Activated T-cell treated with anti-CD3 and anti-CD28 coated beads, Interleukin-2, amount 50 U/mL, for 24 hours (primary cell): ENCODE measurements around the gene USP35.

ENCODE experiments used
- DNase-seq: peaks from one replicate; pipeline ENCODE4 v3.0.0-alpha.2; 2020
- H3K27ac Mint-ChIP-seq: 2 replicates; pipeline ENCODE4 v1.8.0; 2020; ENCODE audit warnings: mild to moderate bottlenecking, mixed read lengths
- H3K27me3 Mint-ChIP-seq: 2 replicates; pipeline ENCODE4 v1.8.0; 2020; ENCODE audit warnings: mixed read lengths
- H3K36me3 Mint-ChIP-seq: 2 replicates; pipeline ENCODE4 v1.8.0; 2020; ENCODE audit warnings: low read depth, mixed read lengths
- H3K4me1 Mint-ChIP-seq: 2 replicates; pipeline ENCODE4 v1.8.0; 2020; ENCODE audit warnings: low read depth, mixed read lengths
- H3K4me3 Mint-ChIP-seq: 2 replicates; pipeline ENCODE4 v1.8.0; 2020; ENCODE audit warnings: mild to moderate bottlenecking, moderate library complexity, mixed read lengths
- H3K9me3 Mint-ChIP-seq: 2 replicates; pipeline ENCODE4 v1.8.0; 2020; ENCODE audit warnings: mixed read lengths

The USP35 gene

GRCh38 chr11:78244080-78244479, 55.4 kb downstream of the USP35 start:
- Mint-ChIP-seq H3K27ac (no peak overlapping the region), H3K4me1 (peaks cover 13% of the 10 kb centered on the region), H3K27me3 (no peaks in the 10 kb centered on the region), H3K9me3 (peaks cover 18% of the 10 kb centered on the region), H3K36me3 (peaks cover 12% of the 10 kb centered on the region), H3K4me3 (no peak overlapping the region)
- DNase-seq: no peak

DNA sequence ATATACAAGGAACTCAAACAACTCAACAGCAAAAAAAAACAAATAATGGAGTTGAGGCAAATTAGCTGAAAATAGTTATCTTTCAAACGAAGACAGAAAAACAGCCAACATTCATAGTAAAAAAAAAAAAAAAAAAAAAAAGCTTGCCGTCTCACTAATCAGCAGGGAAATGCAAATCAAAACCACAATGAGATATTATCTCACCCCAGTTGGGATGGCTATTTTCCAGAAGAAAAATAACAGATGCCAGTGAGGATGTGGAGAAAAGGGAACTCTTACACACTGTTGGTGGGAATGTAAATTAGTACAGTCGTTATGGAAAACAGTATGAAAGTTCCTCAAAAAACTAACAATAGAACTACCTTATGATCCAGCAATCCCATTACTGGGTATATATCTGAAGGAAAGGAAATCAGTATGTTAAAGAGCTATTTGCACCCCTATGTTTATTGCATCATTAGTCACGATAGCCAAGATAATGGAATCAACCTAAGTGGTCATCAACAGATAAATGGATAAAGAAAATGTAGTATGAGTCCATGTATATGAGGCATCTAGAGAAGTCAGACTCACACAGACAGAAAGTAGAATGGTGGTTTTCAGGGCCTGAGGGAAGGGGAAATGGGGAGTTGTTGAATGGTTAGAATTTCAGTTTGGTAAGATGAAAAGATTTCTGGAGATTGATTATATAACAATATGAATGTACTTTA, 56.0 kb downstream of the USP35 start:
- H3K4me3 Mint-ChIP-seq: no peak overlapping the region
- H3K27ac Mint-ChIP-seq: no peak overlapping the region
- no peaks in the 10 kb centered on the region for H3K27me3 Mint-ChIP-seq
- peaks cover 13% of the 10 kb centered on the region for H3K4me1 Mint-ChIP-seq
- DNase-seq: no peak
- H3K36me3 Mint-ChIP-seq: peaks cover 12% of the 10 kb centered on the region
- H3K9me3 Mint-ChIP-seq: peaks cover 18% of the 10 kb centered on the region

- H3K4me3 Mint-ChIP-seq: no peak overlapping the region
- DNase-seq: no peak
- peaks cover 4% of the 10 kb centered on the region for H3K9me3 Mint-ChIP-seq
- H3K4me1 Mint-ChIP-seq: peaks cover 13% of the 10 kb centered on the region
- no peaks in the 10 kb centered on the region for H3K27me3 Mint-ChIP-seq
- peaks cover 3% of the 10 kb centered on the region for H3K36me3 Mint-ChIP-seq
- H3K27ac Mint-ChIP-seq: no peak overlapping the region
Measured at GRCh38 chr11:78248191-78248590, 59.5 kb downstream of the USP35 start.

DNA sequence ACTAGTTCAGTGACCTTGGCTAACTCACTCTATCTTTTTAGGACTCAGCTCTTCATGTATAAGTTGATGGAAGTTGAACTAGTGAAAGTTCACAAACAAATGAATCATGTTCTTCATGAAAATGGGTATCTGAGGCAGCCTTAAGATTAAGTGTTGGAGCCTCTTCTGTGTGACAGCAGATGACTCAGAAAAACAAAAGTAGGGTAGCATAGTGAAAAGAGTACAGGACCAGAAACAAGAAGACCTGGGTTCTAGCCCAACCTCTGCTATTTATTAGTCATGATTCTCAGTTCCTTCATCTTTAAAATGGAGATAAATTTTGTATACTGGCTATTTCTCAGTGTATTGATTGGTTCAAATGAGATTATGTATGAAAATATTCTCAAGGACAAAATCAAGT, 60.2 kb downstream of the USP35 start:
- H3K27me3 Mint-ChIP-seq: no peaks in the 10 kb centered on the region

DNA sequence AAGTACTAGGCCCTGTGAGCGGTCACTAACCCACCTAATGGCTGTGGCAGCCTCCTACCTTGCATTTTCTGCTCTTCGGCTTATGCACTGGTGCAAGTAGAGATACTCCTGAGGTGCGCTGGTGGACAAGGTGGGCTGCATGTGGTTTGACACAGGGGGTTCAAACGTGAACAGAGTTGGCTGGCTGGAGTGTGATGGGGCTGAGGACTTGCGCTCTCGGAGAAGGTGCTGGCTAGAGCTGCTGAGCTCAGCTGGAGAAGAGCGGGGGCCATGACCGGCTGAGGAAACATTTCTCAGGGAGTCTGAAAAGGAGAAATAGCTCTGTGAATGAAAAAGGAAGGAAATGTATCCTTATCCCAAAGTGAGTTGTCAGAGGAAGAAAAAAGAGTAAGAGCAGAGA, 61.4 kb downstream of the USP35 start:
- H3K36me3 Mint-ChIP-seq: peaks cover 3% of the 10 kb centered on the region
- no peaks in the 10 kb centered on the region for H3K27me3 Mint-ChIP-seq
- H3K27ac Mint-ChIP-seq: no peak overlapping the region
- H3K4me3 Mint-ChIP-seq: no peak overlapping the region
- peaks cover 4% of the 10 kb centered on the region for H3K9me3 Mint-ChIP-seq
- peaks cover 4% of the 10 kb centered on the region for H3K4me1 Mint-ChIP-seq
- DNase-seq: no peak

More for the DNA sequence above, 60.2 kb downstream of the USP35 start:
- Mint-ChIP-seq H3K4me3 (no peak overlapping the region), H3K9me3 (peaks cover 4% of the 10 kb centered on the region), H3K27ac (peak overlapping the region; percentile 48), H3K36me3 (peaks cover 3% of the 10 kb centered on the region), H3K4me1 (peaks cover 13% of the 10 kb centered on the region)
- no peak for DNase-seq

DNA sequence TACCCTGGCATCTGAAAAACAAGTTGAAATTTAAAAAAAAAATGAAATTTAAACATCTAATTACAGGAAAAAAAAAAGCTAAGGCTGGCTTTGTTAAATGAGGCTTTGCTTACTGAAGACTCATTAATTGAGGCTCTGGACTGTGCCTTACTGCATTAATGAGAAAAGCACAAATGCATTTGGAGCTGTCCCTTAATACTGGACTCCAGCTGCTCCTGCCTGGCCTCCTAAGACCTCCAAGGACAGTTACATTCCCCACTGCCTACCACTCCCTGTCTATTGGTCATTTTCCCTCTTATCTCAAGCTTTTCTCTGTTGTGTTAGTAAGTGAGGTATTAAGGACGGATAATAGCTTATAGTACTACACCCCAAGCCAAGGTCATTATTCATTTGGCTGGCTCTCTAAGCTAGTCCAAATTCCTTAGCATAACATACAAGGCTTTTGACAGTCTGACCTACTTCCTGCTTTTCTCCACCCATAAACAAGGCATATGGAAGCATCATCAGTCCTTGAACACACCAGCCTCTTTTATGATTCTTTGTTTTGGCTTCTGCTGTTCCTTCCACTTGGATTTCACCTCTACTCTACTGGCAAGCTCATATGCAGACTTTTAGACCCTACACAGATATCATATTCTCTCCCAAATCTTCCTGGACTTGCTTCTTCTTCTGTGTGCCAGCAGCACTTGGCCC, 62.5 kb downstream of the USP35 start:
- DNase-seq: no peak
- Mint-ChIP-seq H3K4me1 (peaks cover 4% of the 10 kb centered on the region), H3K4me3 (no peak overlapping the region), H3K36me3 (peaks cover 3% of the 10 kb centered on the region), H3K27me3 (no peaks in the 10 kb centered on the region), H3K27ac (no peak overlapping the region), H3K9me3 (peaks cover 2% of the 10 kb centered on the region)

DNA sequence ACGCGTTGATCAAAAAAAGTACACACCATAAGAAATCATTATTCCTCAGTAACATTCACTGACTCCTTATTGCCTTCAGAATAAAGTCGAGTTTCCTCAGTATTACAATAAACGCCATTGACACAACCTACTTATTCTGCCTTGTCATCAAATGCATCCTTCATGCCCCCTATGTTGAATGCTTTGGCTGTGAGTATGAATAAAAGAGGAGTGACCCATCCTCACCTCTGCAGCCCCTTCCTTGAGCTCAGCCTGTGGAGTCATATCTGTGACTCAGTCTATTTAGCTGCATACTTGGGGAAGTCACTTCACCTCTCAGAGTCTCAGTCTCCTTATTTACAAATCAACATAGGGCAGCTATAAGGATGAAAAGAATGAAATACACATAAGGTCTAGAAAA, 65.1 kb downstream of the USP35 start:
- Mint-ChIP-seq H3K36me3 (no peaks in the 10 kb centered on the region), H3K4me3 (no peak overlapping the region), H3K27me3 (no peaks in the 10 kb centered on the region), H3K4me1 (peaks cover 3% of the 10 kb centered on the region), H3K27ac (no peak overlapping the region), H3K9me3 (no peaks in the 10 kb centered on the region)
- no peak for DNase-seq

DNA sequence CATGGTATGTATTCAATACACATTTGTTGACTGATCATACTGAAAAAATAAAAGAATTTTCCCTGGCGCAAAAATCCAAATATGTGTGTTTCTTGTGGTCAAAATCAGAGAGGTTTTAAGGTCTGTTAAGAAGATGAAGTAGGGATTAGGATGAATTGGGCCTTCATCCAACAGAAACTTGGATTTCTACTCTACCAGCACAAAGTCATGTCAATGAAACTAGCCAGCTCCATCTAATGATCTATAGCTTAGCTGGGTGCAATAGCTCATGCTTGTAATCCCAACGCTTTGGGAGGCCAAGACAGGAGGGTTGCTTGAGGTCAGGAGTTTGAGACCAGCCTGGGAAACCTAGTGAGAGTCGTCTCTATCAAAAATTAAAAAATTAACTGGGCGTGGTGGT, 65.5 kb downstream of the USP35 start:
- DNase-seq: no peak
- Mint-ChIP-seq H3K27ac (no peak overlapping the region), H3K4me3 (no peak overlapping the region), H3K27me3 (no peaks in the 10 kb centered on the region), H3K9me3 (no peaks in the 10 kb centered on the region), H3K36me3 (no peaks in the 10 kb centered on the region), H3K4me1 (no peaks in the 10 kb centered on the region)

GRCh38 chr11:78255919-78256318, 67.2 kb downstream of the USP35 start:
- Mint-ChIP-seq H3K27me3 (no peaks in the 10 kb centered on the region), H3K4me3 (no peak overlapping the region), H3K36me3 (no peaks in the 10 kb centered on the region), H3K4me1 (no peaks in the 10 kb centered on the region), H3K27ac (no peak overlapping the region), H3K9me3 (no peaks in the 10 kb centered on the region)
- no peak for DNase-seq

DNA sequence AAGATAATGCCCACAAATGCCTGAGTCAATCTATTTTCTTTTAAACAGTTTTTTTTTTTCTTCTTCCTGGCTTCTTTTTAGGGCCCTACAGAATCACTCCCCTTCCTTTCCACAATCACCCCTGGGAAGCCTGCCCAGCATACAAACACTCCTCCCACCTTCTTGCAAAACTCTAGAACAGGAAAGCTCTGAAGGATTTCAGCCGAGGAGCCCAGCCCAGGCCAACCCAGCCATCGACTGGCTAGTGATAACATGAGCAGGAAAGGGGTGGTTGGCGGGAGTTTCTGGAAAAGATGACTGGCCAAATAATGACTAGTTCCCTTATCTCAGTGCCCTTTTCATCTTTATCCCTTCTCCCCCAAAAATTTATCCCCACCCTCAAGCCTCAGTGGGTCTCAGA, 68.2 kb downstream of the USP35 start:
- Mint-ChIP-seq H3K9me3 (no peaks in the 10 kb centered on the region), H3K4me3 (no peak overlapping the region), H3K27me3 (no peaks in the 10 kb centered on the region), H3K27ac (no peak overlapping the region), H3K4me1 (no peaks in the 10 kb centered on the region), H3K36me3 (no peaks in the 10 kb centered on the region)
- DNase-seq: no peak

DNA sequence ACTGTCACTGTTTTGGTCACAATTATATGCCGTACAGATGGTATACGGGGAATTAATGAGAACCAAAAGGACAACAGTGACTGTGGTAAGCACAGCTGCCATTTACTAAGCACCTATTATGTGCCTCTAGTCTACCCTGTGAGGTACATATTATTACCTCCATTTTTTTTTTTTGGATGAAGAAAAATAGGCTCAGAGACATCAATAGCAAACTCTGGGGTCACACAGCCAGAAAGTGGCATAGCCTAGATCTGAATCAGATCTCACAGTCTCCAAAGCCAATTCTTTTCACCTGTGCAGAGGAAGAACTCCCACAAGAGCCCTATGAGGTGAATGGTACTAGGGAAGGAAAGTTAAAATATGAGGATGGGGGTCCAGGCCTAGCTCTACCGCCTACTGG, 68.9 kb downstream of the USP35 start:
- no peak overlapping the region for H3K4me3 Mint-ChIP-seq
- H3K27me3 Mint-ChIP-seq: no peaks in the 10 kb centered on the region
- DNase-seq: no peak
- H3K36me3 Mint-ChIP-seq: no peaks in the 10 kb centered on the region
- no peaks in the 10 kb centered on the region for H3K9me3 Mint-ChIP-seq
- H3K27ac Mint-ChIP-seq: no peak overlapping the region
- H3K4me1 Mint-ChIP-seq: no peaks in the 10 kb centered on the region

- H3K27me3 Mint-ChIP-seq: no peaks in the 10 kb centered on the region
- no peaks in the 10 kb centered on the region for H3K9me3 Mint-ChIP-seq
- no peaks in the 10 kb centered on the region for H3K36me3 Mint-ChIP-seq
- H3K4me1 Mint-ChIP-seq: no peaks in the 10 kb centered on the region
- H3K4me3 Mint-ChIP-seq: no peak overlapping the region
- DNase-seq: no peak
- H3K27ac Mint-ChIP-seq: no peak overlapping the region
Measured at GRCh38 chr11:78259777-78260487, 71.2 kb downstream of the USP35 start.

- H3K4me1 Mint-ChIP-seq: no peaks in the 10 kb centered on the region
- no peak overlapping the region for H3K4me3 Mint-ChIP-seq
- H3K27ac Mint-ChIP-seq: no peak overlapping the region
- no peaks in the 10 kb centered on the region for H3K27me3 Mint-ChIP-seq
- H3K36me3 Mint-ChIP-seq: no peaks in the 10 kb centered on the region
- H3K9me3 Mint-ChIP-seq: no peaks in the 10 kb centered on the region
- no peak for DNase-seq
Measured at GRCh38 chr11:78261367-78261766, 72.6 kb downstream of the USP35 start.

GRCh38 chr11:78261828-78262227, 73.1 kb downstream of the USP35 start:
- Mint-ChIP-seq H3K4me1 (no peaks in the 10 kb centered on the region), H3K36me3 (no peaks in the 10 kb centered on the region), H3K27ac (no peak overlapping the region), H3K27me3 (no peaks in the 10 kb centered on the region), H3K4me3 (no peak overlapping the region), H3K9me3 (no peaks in the 10 kb centered on the region)
- no peak for DNase-seq

- no peak for DNase-seq
- H3K9me3 Mint-ChIP-seq: no peaks in the 10 kb centered on the region
- H3K27ac Mint-ChIP-seq: no peak overlapping the region
- H3K36me3 Mint-ChIP-seq: no peaks in the 10 kb centered on the region
- H3K27me3 Mint-ChIP-seq: no peaks in the 10 kb centered on the region
- no peak overlapping the region for H3K4me3 Mint-ChIP-seq
- H3K4me1 Mint-ChIP-seq: no peaks in the 10 kb centered on the region
Measured at GRCh38 chr11:78262238-78262637, 73.5 kb downstream of the USP35 start.
